HG03103 (cell line): ENCODE data around the gene MCC.

ENCODE experiments used
- ATAC-seq: cut with Tn5 transposase; IDR thresholded peaks from one replicate; pipeline ENCODE4 v1.9.1; 2021; ENCODE audit warnings: low read depth; ENCODE audit not compliant: unreplicated experiment

The MCC gene

GRCh38 chr5:113025596-113025995 lies 462.7 kb downstream of the MCC start:
- no peak for ATAC-seq

- ATAC-seq = no peak
Observed at GRCh38 chr5:113024076-113024697, 464.1 kb downstream of the MCC start.

- peak; percentile 66 for ATAC-seq
Observed at GRCh38 chr5:113022661-113023060, 465.6 kb downstream of the MCC start.

GRCh38 chr5:113020461-113021273 lies 467.6 kb downstream of the MCC start:
- ATAC-seq = no peak

GRCh38 chr5:113017881-113018635 lies 470.2 kb downstream of the MCC start:
- no peak for ATAC-seq

- no peak for ATAC-seq
Observed at GRCh38 chr5:113005454-113005853, 482.8 kb downstream of the MCC start.

GRCh38 chr5:113003763-113004162 lies 484.5 kb downstream of the MCC start:
- ATAC-seq = no peak

GRCh38 chr5:113002423-113002822 lies 485.8 kb downstream of the MCC start:
- ATAC-seq = no peak

- ATAC-seq = no peak
Observed at GRCh38 chr5:113000466-113000865, 487.8 kb downstream of the MCC start.

- ATAC-seq = no peak
Observed at GRCh38 chr5:112998296-112998695, 490.0 kb downstream of the MCC start.

- ATAC-seq = no peak
Observed at GRCh38 chr5:112996830-112997374, 491.4 kb downstream of the MCC start.

- peak; percentile 81 for ATAC-seq
Observed at GRCh38 chr5:112995764-112996618, 492.3 kb downstream of the MCC start.

- ATAC-seq = no peak
Observed at GRCh38 chr5:112986224-112986623, 502.0 kb downstream of the MCC start.

- ATAC-seq = no peak
Observed at GRCh38 chr5:112983363-112983762, 504.9 kb downstream of the MCC start.

GRCh38 chr5:112979723-112980122 lies 508.5 kb downstream of the MCC start:
- no peak for ATAC-seq

GRCh38 chr5:112978836-112979235 lies 509.4 kb downstream of the MCC start:
- ATAC-seq = no peak

GRCh38 chr5:112977440-112977861 lies 510.8 kb downstream of the MCC start:
- no peak for ATAC-seq

- ATAC-seq = peak; percentile 97
Observed at GRCh38 chr5:112976432-112977309, 511.6 kb downstream of the MCC start, which contains the start of gene DCP2. TSS of gene DCP2 (plus strand) at chr5:112976798. CDS start at chr5:112976934, 136 bp downstream.
